ENCODE data around the gene PNPT1.
"Not testable (repeated sequence)": the region's sequence is repeated elsewhere in the genome, so short reads cannot be mapped to it uniquely, and the experiment has no call there.

The PNPT1 gene

GRCh38 chr2:55707751-55708150, 14.1 kb upstream of the PNPT1 start:
- H3K27ac Mint-ChIP-seq = no peak overlapping the region
- H3K4me3 Mint-ChIP-seq = no peak overlapping the region
- H3K9me3 Mint-ChIP-seq = no peaks in the 10 kb centered on the region
- DNase-seq = no peak
- H3K4me1 Mint-ChIP-seq = peaks cover 9% of the 10 kb centered on the region
- H3K27me3 Mint-ChIP-seq = peaks cover 16% of the 10 kb centered on the region
- ATAC-seq = no peak

GRCh38 chr2:55706258-55706657, 12.6 kb upstream of the PNPT1 start:
- not testable (repeated sequence) for H3K27ac Mint-ChIP-seq, H3K4me3 Mint-ChIP-seq, DNase-seq, H3K9me3 Mint-ChIP-seq, ATAC-seq, H3K4me1 Mint-ChIP-seq
- H3K27me3 Mint-ChIP-seq = peaks cover 16% of the 10 kb centered on the region

- H3K27me3 Mint-ChIP-seq = peaks cover 16% of the 10 kb centered on the region
- no peak for DNase-seq
- ATAC-seq = no peak
- no peak overlapping the region for H3K27ac Mint-ChIP-seq
- H3K4me3 Mint-ChIP-seq = no peak overlapping the region
- peaks cover 7% of the 10 kb centered on the region for H3K4me1 Mint-ChIP-seq
- no peaks in the 10 kb centered on the region for H3K9me3 Mint-ChIP-seq
Observed at GRCh38 chr2:55705027-55705653, 11.5 kb upstream of the PNPT1 start.

- no peaks in the 10 kb centered on the region for H3K4me1 Mint-ChIP-seq
- H3K9me3 Mint-ChIP-seq = no peaks in the 10 kb centered on the region
- peaks cover 8% of the 10 kb centered on the region for H3K27me3 Mint-ChIP-seq
- no peak overlapping the region for H3K27ac Mint-ChIP-seq
- no peak overlapping the region for H3K4me3 Mint-ChIP-seq
- DNase-seq = no peak
- no peak for ATAC-seq
Observed at GRCh38 chr2:55703350-55703749, 9.7 kb upstream of the PNPT1 start.

GRCh38 chr2:55692740-55693139, 904 bp downstream of the PNPT1 start:
- H3K4me3 Mint-ChIP-seq = peak overlapping the region; percentile 88 to 96
- H3K27me3 Mint-ChIP-seq, DNase-seq, ATAC-seq, H3K9me3 Mint-ChIP-seq: not testable (repeated sequence)
- peaks cover 34% of the 10 kb centered on the region for H3K4me1 Mint-ChIP-seq
- H3K27ac Mint-ChIP-seq = peak overlapping the region; percentile 93 to 98

- no peak overlapping the region for H3K4me3 Mint-ChIP-seq
- H3K4me1 Mint-ChIP-seq = no peaks in the 10 kb centered on the region
- ATAC-seq (no peak), DNase-seq (no peak)
- H3K9me3 Mint-ChIP-seq = no peaks in the 10 kb centered on the region
- H3K27ac Mint-ChIP-seq = peak overlapping the region in 1 of 2 donors; percentile 57
- H3K27me3 Mint-ChIP-seq = no peaks in the 10 kb centered on the region
Observed at GRCh38 chr2:55672630-55673029, 21.0 kb downstream of the PNPT1 start.

GRCh38 chr2:55668956-55669355, 24.7 kb downstream of the PNPT1 start:
- no peaks in the 10 kb centered on the region for H3K9me3 Mint-ChIP-seq
- no peak overlapping the region for H3K27ac Mint-ChIP-seq
- no peak for ATAC-seq

GRCh38 chr2:55653255-55653654, 40.4 kb downstream of the PNPT1 start:
- Mint-ChIP-seq H3K4me1 (no peaks in the 10 kb centered on the region), H3K27ac (no peak overlapping the region), H3K27me3 (no peaks in the 10 kb centered on the region), H3K9me3 (no peaks in the 10 kb centered on the region), H3K4me3 (no peak overlapping the region)
- ATAC-seq (no peak), DNase-seq (no peak)

More at GRCh38 chr2:55668956-55669355, 24.7 kb downstream of the PNPT1 start:
- Mint-ChIP-seq H3K27me3 (no peaks in the 10 kb centered on the region), H3K4me3 (no peak overlapping the region), H3K4me1 (no peaks in the 10 kb centered on the region)
- DNase-seq = no peak

GRCh38 chr2:55649211-55649610, 44.4 kb downstream of the PNPT1 start:
- no peak for DNase-seq
- ATAC-seq = no peak
- H3K27ac Mint-ChIP-seq = peak overlapping the region in 1 of 2 donors; percentile 22
- H3K27me3 Mint-ChIP-seq = no peaks in the 10 kb centered on the region
- H3K4me1 Mint-ChIP-seq = no peaks in the 10 kb centered on the region
- no peaks in the 10 kb centered on the region for H3K9me3 Mint-ChIP-seq
- no peak overlapping the region for H3K4me3 Mint-ChIP-seq

GRCh38 chr2:55636831-55637230, 56.8 kb downstream of the PNPT1 start:
- Mint-ChIP-seq H3K9me3 (no peaks in the 10 kb centered on the region), H3K27ac (no peak overlapping the region), H3K4me3 (no peak overlapping the region), H3K4me1 (no peaks in the 10 kb centered on the region), H3K27me3 (no peaks in the 10 kb centered on the region)
- DNase-seq = no peak
- ATAC-seq = no peak

- H3K27ac Mint-ChIP-seq = no peak overlapping the region
- peaks cover 20% of the 10 kb centered on the region for H3K4me1 Mint-ChIP-seq
- no peaks in the 10 kb centered on the region for H3K27me3 Mint-ChIP-seq
- DNase-seq (no peak), ATAC-seq (no peak)
- H3K9me3 Mint-ChIP-seq = no peaks in the 10 kb centered on the region
- H3K4me3 Mint-ChIP-seq = no peak overlapping the region
Observed at GRCh38 chr2:55628931-55629330, 64.7 kb downstream of the PNPT1 start.

- H3K4me1 Mint-ChIP-seq = peaks cover 20% of the 10 kb centered on the region
Observed at GRCh38 chr2:55627915-55628314, 65.7 kb downstream of the PNPT1 start.

GRCh38 chr2:55621802-55622201, 71.8 kb downstream of the PNPT1 start:
- ATAC-seq (no peak), DNase-seq (no peak)
- H3K4me3 Mint-ChIP-seq = peak overlapping the region in 1 of 2 donors; percentile 0
- no peaks in the 10 kb centered on the region for H3K27me3 Mint-ChIP-seq
- no peaks in the 10 kb centered on the region for H3K9me3 Mint-ChIP-seq
- no peak overlapping the region for H3K27ac Mint-ChIP-seq
- H3K4me1 Mint-ChIP-seq = peaks cover 7% of the 10 kb centered on the region

More at GRCh38 chr2:55627915-55628314, 65.7 kb downstream of the PNPT1 start:
- Mint-ChIP-seq H3K9me3 (no peaks in the 10 kb centered on the region), H3K27me3 (no peaks in the 10 kb centered on the region), H3K4me3 (no peak overlapping the region), H3K27ac (no peak overlapping the region)
- DNase-seq = no peak
- no peak for ATAC-seq

- Mint-ChIP-seq H3K9me3 (no peaks in the 10 kb centered on the region), H3K27ac (peak overlapping the region; percentile 28 to 85), H3K4me3 (peak overlapping the region; percentile 21 to 53), H3K4me1 (peaks cover 6% of the 10 kb centered on the region), H3K27me3 (no peaks in the 10 kb centered on the region)
- ATAC-seq (no peak), DNase-seq (no peak)
Observed at GRCh38 chr2:55620123-55620779, 73.4 kb downstream of the PNPT1 start.

GRCh38 chr2:55618275-55619055, 75.2 kb downstream of the PNPT1 start:
- peaks cover 16% of the 10 kb centered on the region for H3K4me1 Mint-ChIP-seq
- no peaks in the 10 kb centered on the region for H3K9me3 Mint-ChIP-seq
- DNase-seq (peak; percentile 46 to 53), ATAC-seq (peak; percentile 23)
- no peak overlapping the region for H3K27ac Mint-ChIP-seq
- no peak overlapping the region for H3K4me3 Mint-ChIP-seq
- H3K27me3 Mint-ChIP-seq = no peaks in the 10 kb centered on the region

GRCh38 chr2:55618025-55618274, 75.7 kb downstream of the PNPT1 start:
- Mint-ChIP-seq H3K4me3 (no peak overlapping the region), H3K4me1 (peaks cover 16% of the 10 kb centered on the region), H3K27me3 (no peaks in the 10 kb centered on the region), H3K27ac (no peak overlapping the region), H3K9me3 (no peaks in the 10 kb centered on the region)
- ATAC-seq = no peak
- DNase-seq = no peak

All from stimulated activated naive CD8-positive, alpha-beta T cell treated with anti-CD3 and anti-CD28 coated beads, Interleukin-15, amount 100 ng/mL, for 72 hours (primary cell).